Fibroblast of lung (primary cell): ENCODE data around the gene PTPN14. TPM values are rescaled to one million over a fixed set of nuclear protein-coding genes. Genes with fewer than 3 reads are reported as not detected.
"Not testable (repeated sequence)": the region's sequence is repeated elsewhere in the genome, so short reads cannot be mapped to it uniquely, and the experiment has no call there.

Source experiments
- DNase-seq, 2 donors: peaks; one replicate each; pipeline versions ENCODE4 v3.0.0 to v3.0.0-alpha.2; 2010; ENCODE audit warnings: low read depth in 2 of 2
- H2AFZ ChIP-seq: 2 replicates; pipeline ENCODE4 v1.5.1; 2012; ENCODE audit warnings: low read length, control low read depth, inconsistent platforms
- H3K27ac ChIP-seq: 2 replicates; pipeline ENCODE4 v1.5.1; 2011; ENCODE audit warnings: low read length, control low read depth; ENCODE audit not compliant: insufficient read depth
- H3K27me3 ChIP-seq: 2 replicates; pipeline ENCODE4 v1.5.1; 2011; ENCODE audit warnings: mild to moderate bottlenecking, low read length; ENCODE audit not compliant: control insufficient read depth, insufficient read depth
- H3K36me3 ChIP-seq: 2 replicates; pipeline ENCODE4 v1.5.1; 2011; ENCODE audit warnings: low read length; ENCODE audit not compliant: control insufficient read depth, insufficient read depth
- H3K4me1 ChIP-seq: 2 replicates; pipeline ENCODE4 v1.5.1; 2011; ENCODE audit warnings: low read length; ENCODE audit not compliant: control insufficient read depth, insufficient read depth; ENCODE audit errors: extremely low read depth
- H3K4me2 ChIP-seq: 2 replicates; pipeline ENCODE4 v1.5.1; 2011; ENCODE audit warnings: low read length, control low read depth; ENCODE audit not compliant: insufficient read depth; ENCODE audit errors: extremely low read depth
- H3K4me3 ChIP-seq, 4 experiments: fragments of 200-600 bp in 1 of 4; sonication (generic) in 1 of 4; replicated peaks in 1 of 4; 2 replicates each; pipeline ENCODE4 v1.5.1; 2011 to 2016; ENCODE audit warnings: low read length in 4 of 4, low read depth in 3 of 4, mild to moderate bottlenecking in 3 of 4, control low read depth in 2 of 4, inconsistent platforms in 1 of 4, mixed read lengths in 1 of 4; ENCODE audit not compliant: insufficient read depth in 1 of 4; ENCODE audit errors: control extremely low read depth in 1 of 4
- H3K79me2 ChIP-seq: 2 replicates; pipeline ENCODE4 v1.5.1; 2012; ENCODE audit warnings: mild to moderate bottlenecking, low read length, inconsistent platforms; ENCODE audit not compliant: control insufficient read depth, insufficient read depth
- H3K9ac ChIP-seq: 2 replicates; pipeline ENCODE4 v1.5.1; 2011; ENCODE audit warnings: mild to moderate bottlenecking, low read length, control low read depth; ENCODE audit not compliant: insufficient read depth
- H3K9me3 ChIP-seq: 2 replicates; pipeline ENCODE4 v1.5.1; 2012; ENCODE audit warnings: low read depth, low read length; ENCODE audit not compliant: control insufficient read depth, insufficient read depth
- H4K20me1 ChIP-seq: 2 replicates; pipeline ENCODE4 v1.5.1; 2011; ENCODE audit warnings: low read length; ENCODE audit not compliant: control insufficient read depth, insufficient read depth; ENCODE audit errors: extremely low read depth
- EZH2 ChIP-seq: IDR thresholded peaks from 2 replicates; pipeline ENCODE4 v1.5.1; 2012; ENCODE audit warnings: low read length, control low read depth, mild to moderate bottlenecking; ENCODE audit errors: missing control alignments
- polyA minus RNA-seq: library from RNA; depleted of rRNA, polyadenylated mRNA; stranded (reverse); fragments of >200 nt; gene quantifications from 2 replicates; pipeline ENCODE4 v1.2.3, GENCODE V29; 2011; ENCODE audit warnings: low replicate concordance
- polyA plus RNA-seq, 2 donors: library from polyadenylated mRNA; depleted of rRNA in 1 of 2; stranded (reverse) in 1 of 2; unstranded in 1 of 2; fragments of >200 nt; gene quantifications; 2 replicates each; pipeline ENCODE4 v1.2.1, GENCODE V29; 2011 to 2012; ENCODE audit warnings: missing spikeins in 1 of 2
- total RNA-seq: library from RNA; depleted of rRNA; stranded (reverse); fragments of >200 nt; gene quantifications from 2 replicates; pipeline ENCODE4 v1.2.1, GENCODE V29; 2014
- TF ChIP-seq, protein P1 (sequence below), 2 donors: IDR thresholded peaks in 1 of 2; conservative IDR thresholded peaks in 1 of 2; 1 replicate in 1 of 2; 2 replicates in 1 of 2; pipeline ENCODE4 v1.5.1; 2011 to 2012; ENCODE audit warnings: low read length in 2 of 2, control low read depth in 1 of 2, inconsistent platforms in 1 of 2, low read depth in 1 of 2, mild to moderate bottlenecking in 1 of 2

PTPN14 gene
- 34.9 and 56.1 TPM in 2 replicates for total RNA-seq
- 38.7 and 46.7 TPM in 2 replicates for polyA plus RNA-seq
- polyA plus RNA-seq (2012) = 21.1 and 27.7 TPM in 2 replicates
- polyA minus RNA-seq = 78.5 and 103 TPM in 2 replicates

GRCh38 chr1:214551436-214552173 is at the start of gene PTPN14:
Gene PTPN14, minus strand, starts transcription at chr1:214551602. Its CDS starts 86,799 bp downstream, at chr1:214464803.
- Histone ChIP-seq H2AFZ (peak within 1 kb of the TSS; percentile 43), H3K36me3 (no peaks in the 10 kb centered on the region), H4K20me1 (no peaks in the 10 kb centered on the region), H3K9me3 (no peaks in the 10 kb centered on the region), H3K27ac (peak within 1 kb of the TSS; percentile 96), H3K4me1 (peaks cover 4% of the 10 kb centered on the region), H3K4me2 (peak within 1 kb of the TSS; percentile 86), H3K4me3 (peak within 1 kb of the TSS; percentile 77 to 94 (median 86)), H3K79me2 (peaks cover 48% of the 10 kb centered on the region), H3K9ac (peak within 1 kb of the TSS; percentile 95), H3K27me3 (no peaks in the 10 kb centered on the region)
- DNase-seq = peak; percentile 93 to 96
- no peak for TF ChIP-seq EZH2
- TF ChIP-seq, protein P1, sequence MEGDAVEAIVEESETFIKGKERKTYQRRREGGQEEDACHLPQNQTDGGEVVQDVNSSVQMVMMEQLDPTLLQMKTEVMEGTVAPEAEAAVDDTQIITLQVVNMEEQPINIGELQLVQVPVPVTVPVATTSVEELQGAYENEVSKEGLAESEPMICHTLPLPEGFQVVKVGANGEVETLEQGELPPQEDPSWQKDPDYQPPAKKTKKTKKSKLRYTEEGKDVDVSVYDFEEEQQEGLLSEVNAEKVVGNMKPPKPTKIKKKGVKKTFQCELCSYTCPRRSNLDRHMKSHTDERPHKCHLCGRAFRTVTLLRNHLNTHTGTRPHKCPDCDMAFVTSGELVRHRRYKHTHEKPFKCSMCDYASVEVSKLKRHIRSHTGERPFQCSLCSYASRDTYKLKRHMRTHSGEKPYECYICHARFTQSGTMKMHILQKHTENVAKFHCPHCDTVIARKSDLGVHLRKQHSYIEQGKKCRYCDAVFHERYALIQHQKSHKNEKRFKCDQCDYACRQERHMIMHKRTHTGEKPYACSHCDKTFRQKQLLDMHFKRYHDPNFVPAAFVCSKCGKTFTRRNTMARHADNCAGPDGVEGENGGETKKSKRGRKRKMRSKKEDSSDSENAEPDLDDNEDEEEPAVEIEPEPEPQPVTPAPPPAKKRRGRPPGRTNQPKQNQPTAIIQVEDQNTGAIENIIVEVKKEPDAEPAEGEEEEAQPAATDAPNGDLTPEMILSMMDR (conservative IDR thresholded peaks at IDR 0.05 in 1 of 2, IDR thresholded peaks at IDR 0.05 in 1 of 2; ENCODE audit: low read depth in 1 of 2, low read length in 2 of 2) = peak; percentile 42 to 50

- H3K27ac ChIP-seq = no peak overlapping the region
- no peaks in the 10 kb centered on the region for H3K27me3 ChIP-seq
- H4K20me1 ChIP-seq = no peaks in the 10 kb centered on the region
- H3K4me1 ChIP-seq = no peaks in the 10 kb centered on the region
- no peak for TF ChIP-seq EZH2
- TF ChIP-seq, protein P1 (conservative IDR thresholded peaks at IDR 0.05 in 1 of 2, IDR thresholded peaks at IDR 0.05 in 1 of 2; ENCODE audit: low read depth in 1 of 2, low read length in 2 of 2) = no peak
- H3K4me3 ChIP-seq = no peak overlapping the region
- H3K79me2 ChIP-seq = no peaks in the 10 kb centered on the region
- H3K9ac ChIP-seq = no peak overlapping the region
- H2AFZ ChIP-seq = no peak overlapping the region
- H3K9me3 ChIP-seq = no peaks in the 10 kb centered on the region
- DNase-seq = no peak
- no peak overlapping the region for H3K4me2 ChIP-seq
- H3K36me3 ChIP-seq = no peaks in the 10 kb centered on the region
These were observed 41.8 kb upstream of the PTPN14 start for GRCh38 chr1:214593158-214593557.

DNA sequence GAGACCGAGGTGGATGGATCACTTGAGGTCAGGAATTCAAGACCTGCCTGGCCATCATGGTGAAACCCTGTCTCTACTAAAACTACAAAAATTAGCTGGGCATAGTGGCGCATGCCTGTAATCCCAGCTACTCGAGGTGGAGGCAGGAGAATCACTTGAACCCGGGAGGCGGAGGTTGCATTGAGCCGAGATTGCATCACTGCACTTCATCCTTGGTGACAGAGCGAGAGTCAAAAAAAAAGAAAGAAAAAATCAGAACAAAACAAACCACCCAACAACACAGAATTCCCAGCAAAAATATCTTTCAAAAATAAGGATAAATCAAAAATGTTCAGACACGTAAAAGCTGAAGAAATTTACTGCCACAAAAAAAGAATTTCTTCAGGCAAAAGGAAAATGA is 40.5 kb upstream of the PTPN14 start:
- H3K27me3 ChIP-seq, H4K20me1 ChIP-seq, H3K4me3 ChIP-seq, H3K9me3 ChIP-seq, DNase-seq, H3K36me3 ChIP-seq, H3K9ac ChIP-seq, H3K4me1 ChIP-seq, H3K27ac ChIP-seq, H3K4me2 ChIP-seq, H2AFZ ChIP-seq, H3K79me2 ChIP-seq: not testable (repeated sequence)
